ENCODE data around the gene LIF.
"Not testable (repeated sequence)": the region's sequence is repeated elsewhere in the genome, so short reads cannot be mapped to it uniquely, and the experiment has no call there.

LIF gene

DNA sequence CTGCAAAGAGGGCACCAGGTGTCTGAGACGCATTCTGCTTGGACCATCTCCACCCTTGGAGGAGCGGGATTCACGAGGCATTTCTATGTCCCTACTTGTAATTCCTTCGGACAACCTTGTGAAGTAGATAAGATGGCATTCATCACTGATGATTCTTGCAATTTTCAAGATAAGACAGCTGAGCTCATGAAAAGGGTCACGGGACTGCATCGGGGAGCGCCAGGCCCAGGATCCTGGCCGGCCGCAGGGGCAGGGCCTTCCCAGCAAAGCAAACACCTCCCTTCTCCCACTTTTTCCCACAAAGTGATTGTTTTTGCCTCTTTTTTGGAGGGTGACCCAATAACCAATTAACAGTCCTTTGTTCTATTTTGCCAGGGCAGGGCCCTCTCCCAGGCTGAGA lies 8.4 kb downstream of the LIF start:
- no peaks in the 10 kb centered on the region for H3K27me3 ChIP-seq (replicated peaks in 2 of 5; ENCODE audit: control insufficient read depth in 4 of 5, insufficient read depth in 5 of 5, low read length in 4 of 5)
- no peaks in the 10 kb centered on the region for H3K4me1 ChIP-seq (ENCODE audit: control extremely low read depth in 1 of 4, control insufficient read depth in 4 of 4, insufficient read depth in 4 of 4, low read length in 3 of 4)
- no peaks in the 10 kb centered on the region for H3K36me3 ChIP-seq (ENCODE audit: control insufficient read depth in 4 of 4, insufficient read depth in 4 of 4, low read length in 3 of 4)
- DNase-seq, result no peak
- CTCF ChIA-PET, result interaction anchor here (1.4 kb wide), 1 partner anchor 24 kb away, joined by 3 read pairs; no protein-coding TSS in a partner anchor
- H3K4me3 ChIP-seq (ENCODE audit: control insufficient read depth in 1 of 7, extremely low read depth in 1 of 7, insufficient read depth in 4 of 7, low read depth in 2 of 7, low read length in 6 of 7), result no peak overlapping the region
- WGBS (ENCODE audit: insufficient coverage), result 100% methylated on average over 6 of the region's 9 CpGs
- POLR2A ChIA-PET, result no interaction called here
- no peak overlapping the region for H3K27ac ChIP-seq (ENCODE audit: insufficient read depth in 1 of 2, low read depth in 1 of 2, low read length in 2 of 2, poor library complexity in 1 of 2, severe bottlenecking in 2 of 2)
- peaks cover 0 to 3% (median 0%) of the 10 kb centered on the region in 5 experiments for H3K9me3 ChIP-seq (ENCODE audit: control extremely low read depth in 1 of 5, control insufficient read depth in 4 of 5, insufficient read depth in 2 of 5, low read depth in 1 of 5, low read length in 4 of 5)

GRCh38 chr22:30236875-30237274 lies 9.7 kb downstream of the LIF start:
- peaks cover 0 to 5% (median 2%) of the 10 kb centered on the region in 4 experiments for H3K4me1 ChIP-seq (ENCODE audit: control extremely low read depth in 1 of 4, control insufficient read depth in 4 of 4, insufficient read depth in 4 of 4, low read length in 3 of 4)
- no peak for DNase-seq
- H3K27me3 ChIP-seq (replicated peaks in 2 of 5; ENCODE audit: control insufficient read depth in 4 of 5, insufficient read depth in 5 of 5, low read length in 4 of 5), result no peaks in the 10 kb centered on the region
- no peak overlapping the region for H3K27ac ChIP-seq (ENCODE audit: insufficient read depth in 1 of 2, low read depth in 1 of 2, low read length in 2 of 2, poor library complexity in 1 of 2, severe bottlenecking in 2 of 2)
- ChIA-PET POLR2A (no interaction called here), CTCF (interaction anchor here (0.6 kb wide), 1 partner anchor 622 kb away, joined by 3 read pairs; no protein-coding TSS in a partner anchor)
- H3K4me3 ChIP-seq (ENCODE audit: control insufficient read depth in 1 of 7, extremely low read depth in 1 of 7, insufficient read depth in 4 of 7, low read depth in 2 of 7, low read length in 6 of 7), result no peak overlapping the region
- WGBS (ENCODE audit: insufficient coverage), result 97% methylated on average over 5 of the region's 5 CpGs
- H3K36me3 ChIP-seq (ENCODE audit: control insufficient read depth in 4 of 4, insufficient read depth in 4 of 4, low read length in 3 of 4), result no peaks in the 10 kb centered on the region
- peaks cover 0 to 3% (median 0%) of the 10 kb centered on the region in 5 experiments for H3K9me3 ChIP-seq (ENCODE audit: control extremely low read depth in 1 of 5, control insufficient read depth in 4 of 5, insufficient read depth in 2 of 5, low read depth in 1 of 5, low read length in 4 of 5)

DNA sequence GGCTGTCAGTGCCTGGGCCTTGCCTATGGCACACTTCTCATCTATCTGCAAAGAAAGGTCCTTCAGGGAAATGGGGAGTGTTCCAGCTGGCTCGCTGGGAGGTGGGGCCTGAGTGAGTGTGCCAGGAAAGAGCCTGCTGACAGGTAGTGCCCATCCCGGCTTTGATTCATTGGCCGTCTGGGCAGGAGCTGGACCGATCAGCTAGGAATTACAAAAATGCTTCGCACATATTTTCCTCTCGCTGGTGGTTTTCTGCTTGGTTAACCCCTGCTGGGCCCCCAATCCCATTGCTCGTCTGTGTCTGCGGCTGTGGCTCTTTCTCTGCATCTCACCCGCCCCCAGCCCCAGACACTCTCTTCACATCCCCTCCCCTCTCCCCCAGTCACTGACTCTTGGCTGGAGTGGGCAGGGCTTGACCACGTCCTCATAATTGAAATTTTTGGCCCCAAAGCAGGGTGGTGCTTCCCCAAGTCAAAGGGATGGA lies 10.8 kb downstream of the LIF start:
- H3K36me3 ChIP-seq (ENCODE audit: control insufficient read depth in 4 of 4, insufficient read depth in 4 of 4, low read length in 3 of 4), result no peaks in the 10 kb centered on the region
- no peak overlapping the region for H3K27ac ChIP-seq (ENCODE audit: insufficient read depth in 1 of 2, low read depth in 1 of 2, low read length in 2 of 2, poor library complexity in 1 of 2, severe bottlenecking in 2 of 2)
- H3K9me3 ChIP-seq (ENCODE audit: control extremely low read depth in 1 of 5, control insufficient read depth in 4 of 5, insufficient read depth in 2 of 5, low read depth in 1 of 5, low read length in 4 of 5), result peaks cover 0 to 3% (median 0%) of the 10 kb centered on the region in 5 experiments
- over 99% methylated on average over 8 of the region's 10 CpGs for WGBS (ENCODE audit: insufficient coverage)
- no peaks in the 10 kb centered on the region for H3K27me3 ChIP-seq (replicated peaks in 2 of 5; ENCODE audit: control insufficient read depth in 4 of 5, insufficient read depth in 5 of 5, low read length in 4 of 5)
- ChIA-PET POLR2A (no interaction called here), CTCF (interaction anchor here (1.2 kb wide), 1 partner anchor 20 kb away, joined by 4 read pairs; no protein-coding TSS in a partner anchor)
- no peak overlapping the region for H3K4me3 ChIP-seq (ENCODE audit: control insufficient read depth in 1 of 7, extremely low read depth in 1 of 7, insufficient read depth in 4 of 7, low read depth in 2 of 7, low read length in 6 of 7)
- peaks cover 0 to 5% (median 2%) of the 10 kb centered on the region in 4 experiments for H3K4me1 ChIP-seq (ENCODE audit: control extremely low read depth in 1 of 4, control insufficient read depth in 4 of 4, insufficient read depth in 4 of 4, low read length in 3 of 4)
- no peak for DNase-seq

- H3K4me3 ChIP-seq (ENCODE audit: control insufficient read depth in 1 of 7, extremely low read depth in 1 of 7, insufficient read depth in 4 of 7, low read depth in 2 of 7, low read length in 6 of 7), result no peak overlapping the region
- H3K27ac ChIP-seq (ENCODE audit: insufficient read depth in 1 of 2, low read depth in 1 of 2, low read length in 2 of 2, poor library complexity in 1 of 2, severe bottlenecking in 2 of 2), result no peak overlapping the region
- no peaks in the 10 kb centered on the region for H3K27me3 ChIP-seq (replicated peaks in 2 of 5; ENCODE audit: control insufficient read depth in 4 of 5, insufficient read depth in 5 of 5, low read length in 4 of 5)
- peaks cover 0 to 5% (median 2%) of the 10 kb centered on the region in 4 experiments for H3K4me1 ChIP-seq (ENCODE audit: control extremely low read depth in 1 of 4, control insufficient read depth in 4 of 4, insufficient read depth in 4 of 4, low read length in 3 of 4)
- peaks cover 0 to 3% (median 0%) of the 10 kb centered on the region in 5 experiments for H3K9me3 ChIP-seq (ENCODE audit: control extremely low read depth in 1 of 5, control insufficient read depth in 4 of 5, insufficient read depth in 2 of 5, low read depth in 1 of 5, low read length in 4 of 5)
- ChIA-PET POLR2A (no interaction called here), CTCF (interaction anchor here (0.8 to 1.2 kb wide), 2 partner anchors 21 to 52 kb away, joined by 3 to 4 read pairs; no protein-coding TSS in a partner anchor)
- no peaks in the 10 kb centered on the region for H3K36me3 ChIP-seq (ENCODE audit: control insufficient read depth in 4 of 4, insufficient read depth in 4 of 4, low read length in 3 of 4)
- WGBS (ENCODE audit: insufficient coverage), result 94% methylated on average over 7 of the region's 7 CpGs
- no peak for DNase-seq
Observed at GRCh38 chr22:30234786-30235470, 11.6 kb downstream of the LIF start.

GRCh38 chr22:30234325-30234724 lies 12.2 kb downstream of the LIF start:
- CTCF ChIA-PET, result interaction anchor here (1.2 kb wide), 1 partner anchor 21 kb away, joined by 4 read pairs; no protein-coding TSS in a partner anchor
- H3K4me1 ChIP-seq (ENCODE audit: control extremely low read depth in 1 of 4, control insufficient read depth in 4 of 4, insufficient read depth in 4 of 4, low read length in 3 of 4); POLR2A ChIA-PET; H3K9me3 ChIP-seq (ENCODE audit: control extremely low read depth in 1 of 5, control insufficient read depth in 4 of 5, insufficient read depth in 2 of 5, low read depth in 1 of 5, low read length in 4 of 5); DNase-seq; H3K27me3 ChIP-seq (replicated peaks in 2 of 5; ENCODE audit: control insufficient read depth in 4 of 5, insufficient read depth in 5 of 5, low read length in 4 of 5); H3K4me3 ChIP-seq (ENCODE audit: control insufficient read depth in 1 of 7, extremely low read depth in 1 of 7, insufficient read depth in 4 of 7, low read depth in 2 of 7, low read length in 6 of 7); H3K36me3 ChIP-seq (ENCODE audit: control insufficient read depth in 4 of 4, insufficient read depth in 4 of 4, low read length in 3 of 4); H3K27ac ChIP-seq (ENCODE audit: insufficient read depth in 1 of 2, low read depth in 1 of 2, low read length in 2 of 2, poor library complexity in 1 of 2, severe bottlenecking in 2 of 2): not testable (repeated sequence)
- WGBS (ENCODE audit: insufficient coverage), result 100% methylated on average over 1 of the region's 3 CpGs

DNA sequence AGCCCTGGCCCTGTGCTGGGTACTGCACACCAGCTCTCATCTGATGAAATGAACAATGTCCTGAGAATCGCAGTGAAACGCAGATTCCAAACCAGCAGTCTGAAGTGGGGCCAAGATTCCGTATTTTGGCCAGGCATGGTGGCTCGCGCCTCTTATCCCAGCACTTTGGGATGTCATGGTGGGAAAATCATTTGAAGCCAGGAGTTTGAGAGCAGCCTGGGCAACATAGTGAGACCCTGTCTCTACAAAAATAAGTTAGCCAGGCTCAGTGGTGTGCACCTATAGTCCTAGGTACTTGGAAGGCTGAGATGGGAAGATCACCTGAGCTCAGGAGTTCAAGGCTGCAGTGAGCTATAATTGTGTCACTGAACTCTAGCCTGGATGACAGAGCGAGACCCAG lies 13.0 kb downstream of the LIF start:
- CTCF ChIA-PET, result interaction anchor here (0.5 to 1.5 kb wide), 2 partner anchors 102 to 126 kb away, joined by 3 to 7 read pairs; no protein-coding TSS in a partner anchor
- Histone ChIP-seq H3K27me3 (replicated peaks in 2 of 5; ENCODE audit: control insufficient read depth in 4 of 5, insufficient read depth in 5 of 5, low read length in 4 of 5) (no peaks in the 10 kb centered on the region), H3K9me3 (ENCODE audit: control extremely low read depth in 1 of 5, control insufficient read depth in 4 of 5, insufficient read depth in 2 of 5, low read depth in 1 of 5, low read length in 4 of 5) (peaks cover 0 to 3% (median 0%) of the 10 kb centered on the region in 5 experiments), H3K27ac (ENCODE audit: insufficient read depth in 1 of 2, low read depth in 1 of 2, low read length in 2 of 2, poor library complexity in 1 of 2, severe bottlenecking in 2 of 2) (no peak overlapping the region), H3K4me1 (ENCODE audit: control extremely low read depth in 1 of 4, control insufficient read depth in 4 of 4, insufficient read depth in 4 of 4, low read length in 3 of 4) (peaks cover 0 to 13% (median 2%) of the 10 kb centered on the region in 4 experiments), H3K36me3 (ENCODE audit: control insufficient read depth in 4 of 4, insufficient read depth in 4 of 4, low read length in 3 of 4) (no peaks in the 10 kb centered on the region), H3K4me3 (ENCODE audit: control insufficient read depth in 1 of 7, extremely low read depth in 1 of 7, insufficient read depth in 4 of 7, low read depth in 2 of 7, low read length in 6 of 7) (no peak overlapping the region)
- WGBS (ENCODE audit: insufficient coverage), result 100% methylated on average over 6 of the region's 6 CpGs
- POLR2A ChIA-PET, result no interaction called here
- no peak for DNase-seq

DNA sequence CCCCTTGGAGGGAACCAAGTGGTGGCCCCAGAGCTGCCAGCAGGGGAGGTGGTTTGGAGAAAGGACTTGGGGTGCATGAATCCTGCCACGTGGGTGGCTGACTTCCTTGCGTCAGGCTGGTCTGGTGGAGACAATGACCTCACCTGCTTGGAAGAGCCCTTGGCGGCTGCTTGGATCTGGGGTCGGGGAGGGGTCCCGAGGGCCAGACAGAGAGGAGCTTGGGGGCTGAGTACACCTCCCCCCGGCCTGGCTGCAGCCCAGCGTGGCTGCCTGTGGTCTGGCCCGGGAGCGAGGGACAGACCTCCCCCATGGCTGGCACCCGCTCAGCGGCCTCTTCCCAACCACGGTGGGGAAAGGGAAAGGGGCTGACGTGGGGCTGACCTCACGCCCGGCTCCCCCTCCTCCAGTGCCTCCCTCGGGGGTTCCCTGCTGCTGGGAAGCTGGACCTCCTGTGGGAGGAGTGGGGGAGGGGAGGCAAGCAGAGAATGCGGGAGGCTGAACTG lies 13.8 kb downstream of the LIF start:
- no peak overlapping the region for H3K4me3 ChIP-seq (ENCODE audit: control insufficient read depth in 1 of 7, extremely low read depth in 1 of 7, insufficient read depth in 4 of 7, low read depth in 2 of 7, low read length in 6 of 7)
- H3K9me3 ChIP-seq (ENCODE audit: control extremely low read depth in 1 of 5, control insufficient read depth in 4 of 5, insufficient read depth in 2 of 5, low read depth in 1 of 5, low read length in 4 of 5), result peaks cover 0 to 3% (median 0%) of the 10 kb centered on the region in 5 experiments
- 56% methylated on average over 7 of the region's 17 CpGs for WGBS (ENCODE audit: insufficient coverage)
- POLR2A ChIA-PET, result no interaction called here
- no peak overlapping the region for H3K27ac ChIP-seq (ENCODE audit: insufficient read depth in 1 of 2, low read depth in 1 of 2, low read length in 2 of 2, poor library complexity in 1 of 2, severe bottlenecking in 2 of 2)
- peaks cover 0 to 14% (median 2%) of the 10 kb centered on the region in 4 experiments for H3K4me1 ChIP-seq (ENCODE audit: control extremely low read depth in 1 of 4, control insufficient read depth in 4 of 4, insufficient read depth in 4 of 4, low read length in 3 of 4)
- no peaks in the 10 kb centered on the region for H3K27me3 ChIP-seq (replicated peaks in 2 of 5; ENCODE audit: control insufficient read depth in 4 of 5, insufficient read depth in 5 of 5, low read length in 4 of 5)
- DNase-seq, result no peak
- CTCF ChIA-PET, result interaction anchor here (1.5 kb wide), 1 partner anchor 125 kb away, joined by 7 read pairs; no protein-coding TSS in a partner anchor
- H3K36me3 ChIP-seq (ENCODE audit: control insufficient read depth in 4 of 4, insufficient read depth in 4 of 4, low read length in 3 of 4), result no peaks in the 10 kb centered on the region
